Esophagus squamous epithelium (tissue), 4 donors: ENCODE measurements around the gene LEFTY2.

Experiments used
- CTCF ChIP-seq, 6 experiments: fragments of 450-650 bp in 4 of 6; fragments of 200-600 bp in 2 of 6; sonication (generic) in 2 of 6; IDR thresholded peaks; one replicate each; pipeline ENCODE4 v1.5.1; 2016 to 2019; ENCODE audit warnings: antibody characterized with exemption in 6 of 6, mild to moderate bottlenecking in 4 of 6, moderate library complexity in 4 of 6
- POLR2A ChIP-seq, 4 donors: fragments of 450-650 bp; IDR thresholded peaks; one replicate each; pipeline ENCODE4 v1.6.1; 2017; ENCODE audit warnings: antibody characterized with exemption in 4 of 4, mild to moderate bottlenecking in 4 of 4, moderate library complexity in 3 of 4

GRCh38 chr1:225937048-225937968 is 3.7 kb downstream of the LEFTY2 start:
- TF ChIP-seq POLR2A (IDR thresholded peaks at IDR 0.05) (no peak), CTCF (IDR thresholded peaks at IDR 0.05) (no peak)
